Right forelimb (tissue), 1 donor: ENCODE measurements around the gene STXBP2.
"Not testable (repeated sequence)": the region's sequence is repeated elsewhere in the genome, so short reads cannot be mapped to it uniquely, and the experiment has no call there.

Experiments
- DNase-seq: peaks from one replicate; pipeline ENCODE4 v3.0.0-alpha.2; 2018

Gene STXBP2

DNA sequence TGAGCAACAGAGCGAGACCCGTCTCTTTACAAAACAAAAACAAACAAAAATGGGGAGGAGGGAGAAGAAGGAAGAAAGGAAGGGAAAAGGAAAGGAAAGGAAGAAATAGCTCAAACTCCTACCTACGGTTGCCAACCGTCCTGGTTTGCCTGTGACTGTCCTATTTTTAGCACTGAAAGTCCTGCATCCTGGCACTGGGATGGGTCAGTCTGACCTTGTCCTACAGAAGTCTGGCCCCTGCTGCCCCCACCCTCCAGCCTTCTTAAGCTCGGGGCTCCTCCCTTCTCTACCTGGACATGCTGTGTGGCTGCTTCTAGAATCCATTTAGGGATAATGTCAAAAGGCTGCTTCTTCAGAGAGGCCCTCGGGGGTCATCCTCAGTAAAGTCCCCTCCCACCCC lies 1.2 kb upstream of the STXBP2 start:
- DNase-seq, result no peak

DNA sequence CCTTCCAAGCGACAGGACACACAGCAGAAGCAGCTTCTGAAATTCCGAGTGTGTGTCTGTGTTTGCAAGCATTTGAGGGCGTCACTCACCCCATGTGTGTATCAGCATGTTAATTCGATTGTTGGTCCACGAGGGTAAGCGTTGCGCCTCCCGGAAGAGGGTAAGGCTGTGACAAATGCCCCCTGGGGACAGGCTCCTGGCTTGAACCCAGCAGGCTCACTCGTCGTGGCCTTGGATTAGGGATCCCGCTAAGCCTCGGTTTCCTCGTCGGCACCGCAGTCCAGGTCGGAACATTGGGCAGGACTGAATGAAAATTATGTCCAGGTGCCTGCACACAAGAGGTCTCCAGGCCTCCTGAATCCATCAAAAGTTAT lies 606 bp upstream of the STXBP2 start:
- DNase-seq, result no peak

- DNase-seq, result no peak
These were observed 705 bp downstream of the STXBP2 start for GRCh38 chr19:7637374-7638256.

GRCh38 chr19:7638802-7639465 lies 2.0 kb downstream of the STXBP2 start:
- no peak for DNase-seq

GRCh38 chr19:7639863-7640348 lies 3.0 kb downstream of the STXBP2 start:
- no peak for DNase-seq

DNA sequence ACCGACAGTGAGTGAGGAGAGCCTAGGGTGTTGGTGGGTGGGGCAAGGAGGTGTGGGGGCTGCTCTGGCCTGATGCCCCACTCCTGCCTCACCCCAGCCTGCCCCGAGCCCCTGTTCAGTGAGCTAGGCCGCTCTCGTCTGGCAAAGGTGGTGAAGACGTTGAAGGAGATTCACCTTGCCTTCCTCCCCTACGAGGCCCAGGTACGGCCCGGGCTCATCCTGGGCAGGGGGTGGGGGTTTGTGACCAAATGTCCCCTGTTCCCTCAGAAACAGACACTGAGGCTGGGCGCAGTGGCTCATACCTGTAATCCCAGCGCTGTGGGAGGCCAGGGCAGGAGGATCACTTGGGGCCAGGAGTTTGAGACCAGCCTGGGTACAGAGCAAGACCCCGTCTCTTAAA lies 3.9 kb downstream of the STXBP2 start:
- no peak for DNase-seq

DNA sequence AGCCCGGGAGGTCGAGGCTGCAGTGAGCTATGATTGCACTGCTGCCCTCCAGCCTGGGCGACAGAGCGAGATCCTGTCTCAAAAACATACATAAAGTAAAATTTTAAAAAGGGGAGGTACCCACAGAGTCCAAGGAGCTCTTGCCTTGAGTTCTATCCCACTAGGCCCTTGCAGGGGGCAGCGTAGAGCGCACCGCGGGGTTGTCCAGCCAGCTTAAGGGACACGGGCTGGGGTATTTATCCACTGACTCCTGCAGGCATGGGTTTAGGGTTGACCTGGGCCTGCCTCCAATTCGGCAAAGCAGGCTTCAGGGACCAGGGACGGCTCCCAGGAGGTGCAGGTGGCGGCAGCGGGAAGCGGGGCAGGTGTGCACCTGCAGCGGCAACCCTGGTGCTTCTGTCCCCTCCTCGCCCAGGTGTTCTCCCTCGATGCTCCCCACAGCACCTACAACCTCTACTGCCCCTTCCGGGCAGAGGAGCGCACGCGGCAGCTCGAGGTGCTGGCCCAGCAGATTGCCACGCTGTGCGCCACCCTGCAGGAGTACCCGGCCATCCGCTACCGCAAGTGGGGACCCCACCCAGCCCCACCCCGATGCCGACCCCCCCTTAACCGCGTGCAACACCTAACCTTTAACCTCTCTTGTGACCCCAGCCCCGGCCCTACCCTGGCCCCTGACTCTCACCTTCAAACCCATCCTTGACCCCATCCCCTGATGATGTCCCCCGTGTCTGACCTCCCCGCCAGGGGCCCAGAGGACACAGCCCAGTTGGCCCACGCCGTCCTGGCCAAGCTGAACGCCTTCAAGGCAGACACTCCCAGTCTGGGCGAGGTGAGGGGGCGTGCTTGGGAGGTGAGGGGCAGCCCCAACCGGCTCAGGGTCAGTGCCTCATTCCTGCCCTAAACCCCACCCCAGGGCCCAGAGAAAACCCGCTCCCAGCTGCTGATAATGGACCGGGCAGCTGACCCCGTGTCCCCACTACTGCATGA lies 4.7 kb downstream of the STXBP2 start:
- DNase-seq, result no peak

DNA sequence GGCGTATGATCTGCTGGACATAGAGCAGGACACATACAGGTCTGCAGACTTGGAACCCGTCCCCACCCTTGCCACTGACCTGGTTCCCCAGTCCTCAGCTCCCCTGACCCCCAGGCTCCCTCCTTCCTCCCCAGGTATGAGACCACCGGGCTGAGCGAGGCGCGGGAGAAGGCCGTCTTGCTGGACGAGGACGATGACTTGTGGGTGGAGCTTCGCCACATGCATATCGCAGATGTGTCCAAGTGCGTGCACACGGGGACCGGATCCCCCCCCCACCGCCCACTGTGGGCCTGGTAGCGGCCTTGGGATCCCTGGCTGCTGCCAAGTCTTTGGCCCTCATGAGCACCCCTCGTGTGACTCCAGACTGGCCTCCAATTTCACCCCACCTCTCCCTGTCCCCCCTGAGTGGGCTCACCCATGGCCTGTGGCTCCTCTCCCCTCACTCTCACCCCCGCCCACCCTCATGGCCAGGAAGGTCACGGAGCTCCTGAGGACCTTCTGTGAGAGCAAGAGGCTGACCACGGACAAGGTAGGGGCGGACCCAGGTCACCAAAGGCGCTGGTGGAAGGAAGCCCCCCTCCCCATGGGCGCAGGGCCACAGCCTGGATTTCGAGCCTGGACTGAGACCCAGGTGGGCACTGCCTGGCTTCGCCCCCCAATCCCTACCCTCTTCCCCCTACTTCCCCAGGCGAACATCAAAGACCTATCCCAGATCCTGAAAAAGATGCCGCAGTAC lies 5.6 kb downstream of the STXBP2 start:
- no peak for DNase-seq

- no peak for DNase-seq
These were observed 6.1 kb downstream of the STXBP2 start for GRCh38 chr19:7643031-7643415.

DNA sequence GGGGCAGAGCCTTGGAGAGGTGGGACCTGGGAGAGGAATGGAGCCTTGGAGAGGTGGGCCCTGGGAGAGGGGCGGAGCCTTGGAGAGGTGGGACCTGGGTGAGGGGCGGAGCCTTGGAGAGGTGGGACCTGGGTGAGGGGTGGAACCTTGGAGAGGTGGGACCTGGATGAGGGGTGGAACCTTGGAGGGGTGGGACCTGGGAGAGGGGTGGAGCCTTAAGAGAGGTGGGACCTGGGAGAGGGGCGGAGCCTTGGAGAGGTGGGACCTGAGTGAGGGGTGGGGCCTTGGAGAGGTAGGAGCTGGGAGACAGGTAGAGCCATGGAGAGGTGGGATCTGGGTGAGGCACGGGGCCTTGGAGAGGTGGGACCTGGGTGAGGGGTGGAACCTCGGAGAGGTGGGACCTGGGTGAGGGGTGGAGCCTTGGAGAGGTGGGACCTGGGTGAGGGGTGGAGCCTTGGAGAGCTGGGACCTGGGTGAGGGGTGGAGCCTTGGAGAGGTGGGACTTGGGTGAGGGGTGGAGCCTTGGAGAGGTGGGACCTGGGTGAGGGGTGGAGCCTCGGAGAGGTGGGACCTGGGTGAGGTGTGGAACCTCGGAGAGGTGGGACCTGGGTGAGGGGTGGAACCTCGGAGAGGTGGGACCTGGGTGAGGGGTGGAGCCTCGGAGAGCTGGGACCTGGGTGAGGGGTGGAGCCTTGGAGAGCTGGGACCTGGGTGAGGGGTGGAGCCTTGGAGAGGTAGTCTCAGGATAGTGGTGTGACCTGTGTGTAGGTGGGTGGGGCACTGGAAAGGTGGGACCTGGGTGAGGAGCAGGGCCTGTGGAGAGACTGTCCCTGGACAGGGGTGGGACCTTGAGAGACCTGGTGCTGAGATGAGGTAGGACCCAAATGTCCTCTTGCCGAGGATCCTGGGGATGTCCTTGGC lies 7.0 kb downstream of the STXBP2 start:
- not testable (repeated sequence) for DNase-seq

- DNase-seq, result no peak
These were observed 7.6 kb downstream of the STXBP2 start for GRCh38 chr19:7644550-7644877.

GRCh38 chr19:7645163-7645562 lies 8.3 kb downstream of the STXBP2 start:
- no peak for DNase-seq

DNA sequence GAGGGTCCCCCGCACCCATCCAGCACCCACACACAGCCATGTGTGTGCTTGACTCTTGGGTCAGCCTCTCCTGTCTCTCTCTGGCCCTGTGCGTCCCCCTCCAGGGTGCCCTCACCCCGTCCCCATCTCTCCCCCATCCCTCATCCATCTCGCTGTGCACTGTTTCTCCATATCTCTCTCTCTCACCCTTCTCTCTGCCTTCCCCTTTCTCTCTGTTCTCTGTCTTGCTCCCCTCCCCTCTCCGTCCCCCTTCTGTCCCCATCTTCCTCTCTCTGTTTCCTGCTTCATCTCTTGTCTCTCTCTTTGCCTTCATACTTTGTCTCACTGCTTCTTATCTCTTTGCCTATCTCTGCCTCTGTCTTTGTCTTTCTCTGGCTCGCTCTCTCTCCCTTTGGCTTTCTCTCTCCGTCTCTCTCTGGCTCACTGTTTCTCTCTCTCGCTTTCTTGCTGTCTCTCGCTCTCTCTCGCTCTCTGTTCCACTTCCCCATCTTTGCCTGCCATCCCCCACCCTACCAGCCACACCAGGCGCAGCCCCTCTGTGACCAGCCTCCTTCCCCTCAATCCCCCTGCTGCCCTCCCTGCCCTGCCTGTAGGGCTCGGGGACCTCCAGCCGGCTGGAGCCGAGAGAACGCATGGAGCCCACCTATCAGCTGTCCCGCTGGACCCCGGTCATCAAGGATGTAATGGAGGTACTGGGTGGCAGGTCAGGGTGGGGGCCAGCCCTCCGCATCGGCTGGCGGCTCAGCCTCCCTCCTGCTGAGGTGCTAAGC lies 8.9 kb downstream of the STXBP2 start:
- DNase-seq, result no peak

- no peak for DNase-seq
These were observed 9.5 kb downstream of the STXBP2 start for GRCh38 chr19:7646426-7646700.

DNA sequence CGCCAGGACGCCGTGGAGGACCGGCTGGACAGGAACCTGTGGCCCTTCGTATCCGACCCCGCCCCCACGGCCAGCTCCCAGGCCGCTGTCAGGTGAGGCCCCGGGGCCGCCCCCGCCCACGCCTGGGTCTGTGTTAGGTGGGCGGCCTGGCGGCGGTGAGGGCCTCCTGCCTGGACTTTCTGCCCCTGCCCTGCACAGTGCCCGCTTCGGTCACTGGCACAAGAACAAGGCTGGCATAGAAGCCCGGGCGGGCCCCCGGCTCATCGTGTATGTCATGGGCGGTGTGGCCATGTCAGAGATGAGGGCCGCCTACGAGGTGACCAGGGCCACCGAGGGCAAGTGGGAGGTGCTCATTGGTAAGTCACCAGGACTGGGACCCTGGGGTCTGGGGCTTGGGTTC lies 10.2 kb downstream of the STXBP2 start:
- DNase-seq, result no peak

DNA sequence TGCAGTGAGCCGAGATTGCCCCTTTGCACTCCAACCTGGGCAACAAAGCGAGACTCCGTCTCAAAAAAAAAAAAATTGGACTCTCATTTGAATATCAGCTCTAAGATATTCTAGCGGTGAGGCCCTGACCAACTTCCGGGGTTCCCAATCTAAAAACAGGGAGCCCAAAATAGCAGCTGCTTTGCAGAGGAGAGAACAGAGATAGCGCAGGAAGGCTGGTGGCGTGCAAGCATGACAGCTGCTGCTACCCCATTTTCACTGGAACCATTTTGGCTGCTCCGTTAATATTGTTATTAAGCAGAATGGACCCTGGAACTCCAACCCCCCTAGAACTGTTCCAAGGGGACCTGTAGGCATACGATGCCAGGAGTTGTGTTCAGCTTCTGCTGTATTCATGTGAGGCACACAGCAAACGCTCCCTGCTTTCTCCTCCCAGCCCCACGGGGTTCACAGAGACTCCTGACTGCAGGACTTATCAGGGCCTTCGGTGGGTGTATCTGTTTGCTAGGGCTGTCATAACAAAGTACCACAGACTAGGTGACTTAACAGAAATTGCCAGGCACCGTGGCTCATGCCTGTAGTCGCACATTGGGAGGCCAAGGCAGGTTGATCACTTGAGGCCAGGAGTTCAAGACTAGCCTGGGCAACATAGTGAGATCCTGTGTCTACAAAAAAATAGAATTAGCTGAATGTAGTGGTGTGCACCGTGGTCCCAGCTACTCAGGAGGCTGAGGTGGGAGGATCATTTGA lies 11.5 kb downstream of the STXBP2 start:
- DNase-seq, result no peak

DNA sequence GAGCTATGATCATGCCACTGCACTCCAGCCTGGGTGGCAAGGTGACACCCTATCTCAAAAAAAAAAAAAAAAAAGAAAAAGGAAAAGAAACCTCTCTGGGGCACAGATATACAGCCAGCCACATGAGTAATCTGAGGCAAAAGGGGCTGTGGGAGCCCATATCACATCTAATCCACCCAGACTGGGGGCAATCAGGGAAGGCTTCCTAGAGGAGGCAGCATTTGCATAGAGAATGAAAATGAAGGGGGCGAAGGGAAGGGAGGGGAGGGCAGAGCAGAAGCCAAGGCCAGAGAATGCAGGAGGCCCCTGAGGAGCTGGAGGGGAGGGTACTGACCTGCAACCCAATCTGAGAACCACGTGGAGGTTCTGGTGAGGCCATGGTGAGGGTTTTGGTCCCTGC lies 13.2 kb downstream of the STXBP2 start:
- no peak for DNase-seq

DNA sequence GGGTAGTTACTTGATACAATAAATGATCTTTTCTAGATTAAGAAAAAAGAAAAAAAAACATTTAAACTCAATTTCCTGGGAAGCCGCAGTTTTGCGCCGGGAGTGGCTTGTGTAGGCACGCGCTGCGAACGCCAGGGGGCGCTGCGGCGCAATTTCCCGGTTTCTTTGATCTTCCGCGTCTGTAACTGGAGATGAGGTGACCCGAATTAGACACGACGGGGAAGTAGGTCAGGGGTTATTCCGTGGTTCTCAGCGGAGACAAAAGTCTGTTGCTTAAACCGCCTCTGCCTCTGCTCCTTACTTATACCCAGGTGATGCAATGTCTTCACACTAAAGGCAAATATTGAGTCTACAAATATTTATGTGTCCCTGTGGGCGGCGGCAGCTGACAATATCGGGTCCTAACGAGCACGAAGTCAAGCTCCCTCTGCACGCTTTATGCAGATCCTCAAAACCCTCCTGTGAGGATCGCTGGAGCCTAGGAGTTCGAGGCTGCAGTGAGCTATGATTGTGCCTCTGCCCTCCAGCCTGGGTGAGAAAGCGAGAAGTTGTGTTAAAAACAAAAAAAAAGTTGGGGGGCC lies 15.2 kb downstream of the STXBP2 start:
- peak; percentile 91 for DNase-seq

DNA sequence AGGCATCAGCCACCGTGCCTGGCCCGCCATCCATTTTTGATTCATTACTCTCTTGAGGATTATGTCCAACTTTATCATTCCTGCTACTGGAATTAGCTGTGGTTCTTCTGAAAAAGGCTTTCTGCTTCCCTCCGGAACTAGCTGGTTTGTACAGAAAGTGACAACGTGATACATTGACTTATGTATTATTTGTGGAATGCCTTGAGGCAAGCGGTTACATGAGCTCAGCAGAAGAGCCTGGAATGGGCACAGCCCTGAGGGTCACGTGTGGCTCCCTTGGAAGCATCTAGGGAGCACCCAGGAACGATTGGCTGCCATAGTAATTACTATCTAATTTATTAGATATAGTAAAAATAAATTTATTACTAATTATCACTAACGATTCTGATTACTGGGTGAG lies 17.5 kb downstream of the STXBP2 start:
- DNase-seq, result no peak

DNA sequence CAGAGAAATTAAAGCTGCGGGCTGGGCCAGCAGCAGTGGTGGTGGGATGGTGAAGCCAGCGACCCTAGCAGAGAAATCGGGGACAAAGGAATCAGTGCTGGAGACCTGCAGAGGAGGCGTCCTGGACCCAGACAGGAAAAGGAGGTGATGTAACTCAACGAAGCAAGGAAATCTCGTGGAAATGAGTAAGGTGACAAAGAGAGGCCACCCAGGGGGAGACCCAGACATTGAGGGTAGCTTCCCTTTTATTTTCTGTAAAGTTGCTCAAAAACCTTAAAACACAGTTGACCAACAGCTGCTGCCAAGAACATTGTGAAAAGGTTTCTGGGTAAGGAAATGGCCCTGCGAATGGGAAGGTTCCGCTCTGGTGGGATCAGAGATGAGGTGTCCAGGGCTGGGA lies 18.7 kb downstream of the STXBP2 start:
- DNase-seq, result no peak
